Measurements from ENCODE around the gene RABIF. TPM values are rescaled to one million over a fixed set of nuclear protein-coding genes. Genes with fewer than 3 reads are reported as not detected.
A peak's percentile ranks its signal among the peaks of the same experiment; 100 is the strongest.

The RABIF gene
- polyA plus RNA-seq, 3 donors = 7.8 to 24.6 (median 22.8) TPM

- H3K9me3 ChIP-seq (replicated peaks in 1 of 2; ENCODE audit: control insufficient read depth in 1 of 2, insufficient read depth in 1 of 2, low read length in 2 of 2) = no peaks in the 10 kb centered on the region
- H3K9ac ChIP-seq (ENCODE audit: insufficient read depth, low read length, poor library complexity, severe bottlenecking) = no peak overlapping the region
- DNase-seq = no peak
- H3K27ac ChIP-seq (ENCODE audit: low read depth in 1 of 2, low read length in 2 of 2) = no peak overlapping the region
- TF ChIP-seq CTCF (IDR thresholded peaks at IDR 0.05) = no peak
- no peaks in the 10 kb centered on the region for H3K79me2 ChIP-seq (ENCODE audit: insufficient read depth, low read length)
- no peaks in the 10 kb centered on the region for H3K4me1 Mint-ChIP-seq
- H3K27me3 ChIP-seq (ENCODE audit: control insufficient read depth in 2 of 2, insufficient read depth in 2 of 2, low read length in 2 of 2) = no peaks in the 10 kb centered on the region
- H3K9me3 Mint-ChIP-seq = peaks cover 0 to 1% (median 0%) of the 10 kb centered on the region in 7 donors
- no peak overlapping the region for H3K4me3 ChIP-seq (replicated peaks in 1 of 3; ENCODE audit: low read depth in 2 of 3, low read length in 3 of 3)
- intact Hi-C loops (cut with micrococcal nuclease) = no loop called here
- H3K4me2 ChIP-seq (replicated peaks; ENCODE audit: extremely low read depth, low read length, poor library complexity, severe bottlenecking) = no peak overlapping the region
- H3K4me1 ChIP-seq (ENCODE audit: control insufficient read depth in 1 of 2, insufficient read depth in 2 of 2, low read length in 2 of 2) = no peaks in the 10 kb centered on the region
- no peaks in the 10 kb centered on the region for H4K20me1 ChIP-seq (ENCODE audit: insufficient read depth, low read length)
- H3K36me3 ChIP-seq (replicated peaks in 1 of 2; ENCODE audit: control insufficient read depth in 1 of 2, insufficient read depth in 2 of 2, low read length in 2 of 2) = peaks cover 57 to 86% of the 10 kb centered on the region in 2 donors
- H2AFZ ChIP-seq (ENCODE audit: insufficient read depth, low read depth, low read length, poor library complexity, severe bottlenecking) = no peak overlapping the region
- H3K4me3 Mint-ChIP-seq = no peak overlapping the region
- H3K36me3 Mint-ChIP-seq = peaks cover 60 to 76% of the 10 kb centered on the region in 2 donors
- H3K27me3 Mint-ChIP-seq (ENCODE audit: low read depth in 3 of 3) = no peaks in the 10 kb centered on the region
- whole genome bisulfite sequencing (ENCODE audit: insufficient coverage) = 100% methylated on average over 1 of the region's 4 CpGs
- peak overlapping the region in 1 of 7 donors; percentile 29 for H3K27ac Mint-ChIP-seq
Observed at GRCh38 chr1:202901555-202901954, 12.6 kb upstream of the RABIF start.

DNA sequence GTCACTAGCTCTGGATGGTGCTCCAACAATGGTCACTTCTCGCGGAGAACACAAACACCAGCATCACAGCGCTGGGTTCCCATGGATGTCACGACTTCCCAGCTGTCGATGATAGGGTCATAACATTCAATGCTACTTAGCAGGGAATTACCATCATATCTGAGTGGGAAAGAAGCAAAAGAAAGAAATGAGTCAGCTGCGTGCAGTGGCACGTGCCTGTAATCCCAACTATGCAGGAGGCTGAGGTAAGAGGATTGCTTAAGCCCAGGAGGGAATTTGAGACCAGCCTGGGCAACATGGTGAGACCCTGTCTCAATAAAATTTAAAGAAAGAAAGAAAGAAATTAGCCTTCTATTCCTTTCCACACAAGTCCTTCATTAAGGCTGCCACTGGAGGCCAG lies 3.6 kb upstream of the RABIF start:
- Mint-ChIP-seq H3K36me3 (peaks cover 61 to 72% of the 10 kb centered on the region in 2 donors), H3K27ac (no peak overlapping the region), H3K9me3 (no peaks in the 10 kb centered on the region), H3K4me1 (peaks cover 13% of the 10 kb centered on the region), H3K4me3 (no peak overlapping the region), H3K27me3 (ENCODE audit: low read depth in 3 of 3) (peaks cover 0 to 2% (median 0%) of the 10 kb centered on the region in 3 donors)
- H3K9me3 ChIP-seq (replicated peaks in 1 of 2; ENCODE audit: control insufficient read depth in 1 of 2, insufficient read depth in 1 of 2, low read length in 2 of 2) = no peaks in the 10 kb centered on the region
- no peak overlapping the region for H3K4me3 ChIP-seq (replicated peaks in 1 of 3; ENCODE audit: low read depth in 2 of 3, low read length in 3 of 3)
- H3K9ac ChIP-seq (ENCODE audit: insufficient read depth, low read length, poor library complexity, severe bottlenecking) = no peak overlapping the region
- H2AFZ ChIP-seq (ENCODE audit: insufficient read depth, low read depth, low read length, poor library complexity, severe bottlenecking) = no peak overlapping the region
- DNase-seq = no peak
- no peak for TF ChIP-seq CTCF (IDR thresholded peaks at IDR 0.05)
- H3K4me1 ChIP-seq (ENCODE audit: control insufficient read depth in 1 of 2, insufficient read depth in 2 of 2, low read length in 2 of 2) = peaks cover 14 to 17% of the 10 kb centered on the region in 2 donors
- peaks cover 2% of the 10 kb centered on the region for H4K20me1 ChIP-seq (ENCODE audit: insufficient read depth, low read length)
- intact Hi-C loops (cut with micrococcal nuclease) = no loop called here
- WGBS (ENCODE audit: insufficient coverage) = 96% methylated on average over 4 of the region's 7 CpGs
- H3K79me2 ChIP-seq (ENCODE audit: insufficient read depth, low read length) = peaks cover 11% of the 10 kb centered on the region
- H3K36me3 ChIP-seq (replicated peaks in 1 of 2; ENCODE audit: control insufficient read depth in 1 of 2, insufficient read depth in 2 of 2, low read length in 2 of 2) = peaks cover 53 to 76% of the 10 kb centered on the region in 2 donors
- H3K4me2 ChIP-seq (replicated peaks; ENCODE audit: extremely low read depth, low read length, poor library complexity, severe bottlenecking) = no peak overlapping the region
- no peak overlapping the region for H3K27ac ChIP-seq (ENCODE audit: low read depth in 1 of 2, low read length in 2 of 2)
- H3K27me3 ChIP-seq (ENCODE audit: control insufficient read depth in 2 of 2, insufficient read depth in 2 of 2, low read length in 2 of 2) = no peaks in the 10 kb centered on the region
